HG03457 (cell line): ENCODE measurements around the gene CMIP.

Source experiments
- ATAC-seq: cut with Tn5 transposase; IDR thresholded peaks from one replicate; pipeline ENCODE4 v1.9.1; 2021; ENCODE audit warnings: moderate number of reproducible peaks; ENCODE audit not compliant: unreplicated experiment

The CMIP gene

DNA sequence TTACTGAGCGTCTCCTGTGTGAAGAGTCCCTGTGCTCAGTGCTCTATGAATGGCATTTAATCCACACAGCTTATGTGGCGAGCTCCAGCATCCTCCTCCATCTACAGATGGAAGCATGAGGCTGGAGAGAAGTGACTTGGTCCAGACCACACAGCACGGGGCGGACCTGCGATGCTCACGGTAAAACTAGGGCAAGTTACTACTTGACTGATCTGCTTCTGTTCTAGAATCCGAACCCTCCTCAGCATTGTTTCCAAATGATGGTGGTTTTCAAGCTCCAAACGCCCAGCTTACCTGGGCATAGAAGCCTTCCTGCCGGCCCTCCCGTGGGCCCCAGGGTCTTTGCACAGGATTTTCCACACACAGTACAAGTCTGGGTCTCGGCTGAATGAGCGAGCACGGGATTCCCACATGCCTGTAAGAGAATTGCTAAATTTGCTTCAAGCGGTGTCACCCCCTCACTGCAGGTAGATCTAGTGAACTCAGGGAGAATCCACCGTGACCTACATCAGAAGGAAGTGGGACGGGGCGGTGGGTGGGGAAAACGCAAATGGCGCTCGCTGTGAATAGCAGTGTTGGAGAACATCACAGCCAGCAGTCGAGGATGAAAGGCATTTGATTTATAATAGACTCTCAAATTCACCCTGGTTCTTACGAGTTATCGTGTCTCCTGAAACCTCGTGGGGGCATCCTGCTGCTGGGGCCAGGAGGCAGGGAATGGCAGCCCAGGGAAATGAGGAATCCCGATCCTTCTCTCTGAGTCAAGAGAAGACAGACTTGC lies 101.1 kb downstream of the CMIP start:
- no peak for ATAC-seq

DNA sequence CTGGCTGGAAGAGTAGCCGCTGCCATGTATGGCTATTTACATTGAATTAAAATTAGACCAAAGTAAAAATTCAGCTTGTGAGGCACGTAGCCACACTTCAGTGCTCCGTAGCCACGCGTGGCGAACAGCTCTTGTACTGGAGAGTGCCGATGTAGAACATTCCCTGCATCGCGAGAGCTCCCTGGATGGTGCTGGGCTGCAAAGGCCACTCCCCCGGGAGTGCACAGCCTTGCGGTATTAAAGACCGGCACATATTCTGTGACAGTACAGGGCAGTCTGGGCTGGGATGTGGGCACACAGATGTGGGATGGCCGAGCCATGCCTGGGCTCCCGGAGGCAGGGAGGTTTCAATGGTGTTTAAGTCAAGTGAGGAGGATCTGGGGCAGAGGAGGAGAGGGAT lies 102.2 kb downstream of the CMIP start:
- no peak for ATAC-seq

- ATAC-seq = no peak
These were observed 102.8 kb downstream of the CMIP start for GRCh38 chr16:81547194-81547938.

- ATAC-seq = no peak
These were observed 103.3 kb downstream of the CMIP start for GRCh38 chr16:81547939-81548216.

GRCh38 chr16:81548551-81548875 lies 103.9 kb downstream of the CMIP start:
- ATAC-seq = no peak

DNA sequence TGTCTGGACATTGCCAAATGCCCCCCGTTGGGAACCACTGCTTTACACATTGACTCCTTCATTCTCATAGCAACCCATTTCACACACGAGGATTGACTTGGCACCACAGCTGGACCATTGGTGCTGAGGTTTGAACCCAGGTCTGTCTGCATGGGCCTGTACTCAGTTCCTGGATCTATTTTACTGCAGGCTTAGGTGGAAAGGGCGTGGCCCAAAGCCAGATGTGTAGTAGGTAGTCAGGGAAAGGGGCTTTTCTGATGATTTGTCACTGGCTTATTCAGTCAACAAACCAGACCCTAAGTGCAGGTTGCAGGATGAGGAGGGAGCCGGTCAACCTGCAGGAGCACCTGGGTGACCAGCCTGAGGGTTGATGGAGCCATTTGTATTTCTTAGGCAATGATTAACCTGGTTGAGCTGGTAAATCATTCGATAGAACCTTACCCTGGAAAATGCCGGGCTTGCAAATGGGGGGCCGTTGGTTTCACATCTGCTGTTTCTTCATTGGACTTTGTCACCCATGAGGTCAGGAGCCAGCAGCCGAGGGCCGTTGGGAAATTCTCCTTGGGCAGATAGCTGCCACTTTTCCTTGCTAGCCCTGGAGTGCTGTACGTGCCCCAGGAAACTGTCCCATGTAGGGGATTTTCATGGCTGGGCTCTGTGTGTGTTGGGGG lies 104.4 kb downstream of the CMIP start:
- no peak for ATAC-seq

GRCh38 chr16:81549547-81550431 lies 105.2 kb downstream of the CMIP start:
- no peak for ATAC-seq

DNA sequence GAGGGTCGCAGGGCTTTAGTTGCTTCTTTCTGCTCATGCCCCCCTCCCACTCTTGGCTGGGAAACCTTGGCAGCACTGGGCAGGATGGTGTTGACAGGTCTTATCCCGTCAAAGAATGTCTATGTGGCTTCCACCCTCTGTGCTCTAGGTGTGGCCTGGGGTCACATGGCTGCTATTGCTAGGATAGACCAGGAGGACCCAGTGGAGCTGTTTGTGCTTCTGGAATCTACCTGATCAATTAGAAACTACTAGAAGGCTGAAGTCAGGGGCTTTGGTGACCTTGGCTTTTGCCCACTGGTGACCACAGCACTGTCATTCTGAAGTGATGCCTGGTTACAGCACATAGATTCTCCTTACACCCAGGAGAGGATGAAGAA lies 105.8 kb downstream of the CMIP start:
- ATAC-seq = no peak

- no peak for ATAC-seq
These were observed 106.7 kb downstream of the CMIP start for GRCh38 chr16:81551151-81551808.

- ATAC-seq = no peak
These were observed 107.3 kb downstream of the CMIP start for GRCh38 chr16:81551821-81552304.

- no peak for ATAC-seq
These were observed 108.1 kb downstream of the CMIP start for GRCh38 chr16:81552743-81553079.

DNA sequence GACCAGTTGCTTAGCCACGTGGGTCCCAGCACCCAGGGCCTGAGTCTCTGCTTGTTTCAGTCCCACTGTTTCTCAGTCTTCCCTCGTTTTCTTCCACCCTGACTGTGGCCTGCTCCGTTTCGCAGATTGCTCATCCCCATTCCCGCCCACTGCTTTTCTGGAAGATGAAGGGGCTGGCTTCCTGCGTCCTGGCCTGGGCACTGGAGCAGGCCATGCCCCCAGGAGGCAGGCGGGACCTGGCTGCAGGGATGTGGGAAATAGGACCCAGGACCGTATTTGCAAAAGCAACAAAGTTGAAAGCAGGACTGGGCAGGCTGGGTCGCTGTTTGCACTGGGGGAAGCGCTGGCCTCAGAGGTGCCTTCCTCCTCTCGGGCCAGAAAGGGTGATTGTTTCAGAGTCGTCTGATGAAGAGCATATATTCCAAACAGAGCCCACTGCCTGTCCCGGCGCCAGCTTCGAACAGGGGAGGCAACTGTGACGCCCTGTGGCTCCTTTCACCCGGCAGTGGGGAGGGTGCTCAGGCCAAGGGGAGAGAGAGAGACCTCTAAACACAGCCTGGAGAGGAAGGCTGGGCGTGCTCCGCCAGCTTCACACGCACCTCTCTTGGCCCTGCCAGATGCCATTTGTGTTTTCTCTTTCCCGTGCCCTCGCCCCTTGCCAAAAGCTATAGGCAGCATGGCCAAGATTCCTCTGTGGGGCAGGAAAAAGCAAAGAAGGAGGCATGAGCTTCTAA lies 108.6 kb downstream of the CMIP start:
- ATAC-seq = no peak

DNA sequence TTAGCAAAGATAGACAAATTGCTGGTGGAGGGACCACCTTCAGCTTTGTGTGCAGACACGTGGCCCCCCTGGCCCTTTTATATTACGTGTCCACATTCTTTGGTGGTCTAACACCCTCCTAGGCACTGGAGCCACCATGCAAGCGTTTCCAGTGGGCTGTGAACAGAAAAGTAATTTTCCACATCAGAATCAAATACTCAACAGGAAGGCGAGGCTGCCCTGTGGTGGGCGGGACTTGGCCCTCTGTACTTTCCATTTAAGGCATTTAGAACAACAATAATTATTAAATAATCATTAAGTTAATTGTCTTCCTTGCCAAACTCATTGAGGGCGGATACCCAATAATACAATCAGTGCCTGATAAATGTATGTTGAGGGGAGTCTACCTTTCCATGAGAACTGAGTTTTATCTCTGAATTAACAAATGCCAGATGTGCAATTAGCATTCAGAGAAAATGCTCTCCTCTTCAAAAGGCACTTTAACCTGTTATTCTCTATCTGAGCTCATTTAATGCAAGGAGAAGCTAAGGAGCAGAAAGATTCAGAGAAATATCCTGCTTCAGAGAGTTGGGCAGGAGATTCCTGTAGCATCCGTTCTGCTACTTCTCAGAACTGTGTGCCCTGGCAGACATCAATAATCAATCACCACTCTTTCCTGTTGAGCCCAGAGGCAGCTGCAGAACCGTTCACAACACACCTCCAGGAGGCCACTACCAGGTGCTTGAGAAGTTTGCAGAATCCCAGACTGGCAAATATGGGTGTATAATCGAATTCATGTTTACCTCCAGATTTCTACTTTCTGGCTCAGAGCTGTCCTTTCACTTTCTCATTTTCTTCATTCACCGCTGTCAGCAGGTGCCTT lies 109.4 kb downstream of the CMIP start:
- no peak for ATAC-seq

- ATAC-seq = no peak
These were observed 110.4 kb downstream of the CMIP start for GRCh38 chr16:81554979-81555378.

GRCh38 chr16:81555660-81556059 lies 111.1 kb downstream of the CMIP start:
- no peak for ATAC-seq

- no peak for ATAC-seq
These were observed 112.2 kb downstream of the CMIP start for GRCh38 chr16:81556715-81557284.

- no peak for ATAC-seq
These were observed 113.5 kb downstream of the CMIP start for GRCh38 chr16:81558077-81558443.

- ATAC-seq = no peak
These were observed 114.0 kb downstream of the CMIP start for GRCh38 chr16:81558444-81559175.
